Liver (tissue), 9 donors: ENCODE data around the gene MMD2. TPM values are rescaled to one million over a fixed set of nuclear protein-coding genes. Genes with fewer than 3 reads are reported as not detected.

ENCODE experiments used
- DNase-seq: peaks from one replicate; pipeline ENCODE4 v3.0.0-alpha.2; 2017; ENCODE audit warnings: low spot score
- H3K27ac ChIP-seq, 2 donors: one replicate each; pipeline ENCODE4 v1.7.0; 2013; ENCODE audit warnings: inconsistent platforms in 2 of 2, low read length in 2 of 2, control low read depth in 1 of 2, low read depth in 1 of 2, mild to moderate bottlenecking in 1 of 2
- H3K27me3 ChIP-seq, 4 donors: one replicate each; pipeline versions ENCODE4 v1.6.1 to v1.7.0; 2013; ENCODE audit warnings: low read length in 3 of 4, inconsistent platforms in 1 of 4, mild to moderate bottlenecking in 1 of 4, moderate library complexity in 1 of 4; ENCODE audit not compliant: control insufficient read depth in 4 of 4, insufficient read depth in 4 of 4
- H3K36me3 ChIP-seq, 4 donors: one replicate each; pipeline versions ENCODE4 v1.6.1 to v1.7.0; 2013; ENCODE audit warnings: low read length in 3 of 4, mild to moderate bottlenecking in 3 of 4, low read depth in 1 of 4, moderate library complexity in 1 of 4; ENCODE audit not compliant: control insufficient read depth in 4 of 4, insufficient read depth in 3 of 4
- H3K4me1 ChIP-seq, 4 donors: one replicate each; pipeline versions ENCODE4 v1.6.1 to v1.7.0; 2013; ENCODE audit warnings: low read length in 3 of 4, mild to moderate bottlenecking in 3 of 4, moderate library complexity in 1 of 4; ENCODE audit not compliant: control insufficient read depth in 4 of 4, insufficient read depth in 4 of 4
- H3K4me3 ChIP-seq, 3 donors: one replicate each; pipeline versions ENCODE4 v1.6.1 to v1.7.0; 2013; ENCODE audit warnings: low read length in 3 of 3, control low read depth in 1 of 3, low read depth in 1 of 3, mild to moderate bottlenecking in 1 of 3
- H3K9ac ChIP-seq, 2 donors: one replicate each; pipeline ENCODE4 v1.7.0; 2013; ENCODE audit warnings: low read length in 2 of 2, mild to moderate bottlenecking in 2 of 2, moderate library complexity in 2 of 2, control low read depth in 1 of 2, low read depth in 1 of 2
- H3K9me3 ChIP-seq, 4 donors: one replicate each; pipeline versions ENCODE4 v1.6.1 to v1.7.0; 2013; ENCODE audit warnings: low read length in 3 of 4; ENCODE audit not compliant: control insufficient read depth in 4 of 4
- CTCF ChIP-seq: fragments of 150-350 bp; IDR thresholded peaks from 2 replicates; pipeline ENCODE4 v1.5.1; 2017; ENCODE audit warnings: improper control_type of control experiment, low read depth, low read length; ENCODE audit not compliant: missing input control
- EGR1 ChIP-seq, 2 donors: IDR thresholded peaks; 2 replicates each; pipeline ENCODE4 v1.6.1; 2016 to 2018; ENCODE audit warnings: antibody characterized with exemption in 2 of 2, low read depth in 2 of 2
- FOXA1 ChIP-seq: IDR thresholded peaks from 2 replicates; pipeline ENCODE4 v1.6.1; 2016; ENCODE audit warnings: antibody characterized with exemption
- GABPA ChIP-seq, 2 donors: IDR thresholded peaks in 1 of 2; conservative IDR thresholded peaks in 1 of 2; 2 replicates each; pipeline ENCODE4 v1.6.1; 2016; ENCODE audit warnings: antibody characterized with exemption in 2 of 2, mild to moderate bottlenecking in 1 of 2, moderate library complexity in 1 of 2
- HNF4A ChIP-seq, 2 donors: conservative IDR thresholded peaks; 2 replicates each; pipeline ENCODE4 v1.6.1; 2016; ENCODE audit warnings: antibody characterized with exemption in 2 of 2, mild to moderate bottlenecking in 2 of 2
- HNF4G ChIP-seq: IDR thresholded peaks from 2 replicates; pipeline ENCODE4 v1.6.1; 2016; ENCODE audit warnings: antibody characterized with exemption
- JUND ChIP-seq, 2 donors: IDR thresholded peaks; 2 replicates each; pipeline ENCODE4 v1.6.1; 2016; ENCODE audit warnings: antibody characterized with exemption in 2 of 2
- NR2F2 ChIP-seq: IDR thresholded peaks from 2 replicates; pipeline ENCODE4 v1.6.1; 2016; ENCODE audit warnings: antibody characterized with exemption
- RAD21 ChIP-seq, 2 donors: IDR thresholded peaks; 2 replicates each; pipeline ENCODE4 v1.6.1; 2016; ENCODE audit warnings: antibody characterized with exemption in 2 of 2, mild to moderate bottlenecking in 2 of 2
- REST ChIP-seq: IDR thresholded peaks from 2 replicates; pipeline ENCODE4 v1.6.1; 2016; ENCODE audit warnings: antibody characterized with exemption, mild to moderate bottlenecking
- SP1 ChIP-seq: IDR thresholded peaks from 2 replicates; pipeline ENCODE4 v1.6.1; 2018; ENCODE audit warnings: antibody characterized with exemption, mild to moderate bottlenecking
- TAF1 ChIP-seq: conservative IDR thresholded peaks from 2 replicates; pipeline ENCODE4 v1.6.1; 2016; ENCODE audit warnings: antibody characterized with exemption, mild to moderate bottlenecking
- YY1 ChIP-seq: IDR thresholded peaks from 2 replicates; pipeline ENCODE4 v1.6.1; 2016; ENCODE audit warnings: antibody characterized with exemption, mild to moderate bottlenecking
- ZBTB33 ChIP-seq: IDR thresholded peaks from 2 replicates; pipeline ENCODE4 v1.6.1; 2016; ENCODE audit warnings: antibody characterized with exemption
- WGBS: extraction: QIAGEN DNeasy Blood & Tissue Kit; methylation state at CpG from one replicate; pipeline ENCODE4 v1.1.7; 2013; 5-methylcytosine and 5-hydroxymethylcytosine counted together
- polyA plus RNA-seq, 2 donors: library from polyadenylated mRNA; stranded (reverse) in 1 of 2; unstranded in 1 of 2; fragments of 200-250 nt in 1 of 2; fragments of >200 nt in 1 of 2; fragmentation: Nextera tagmentation in 1 of 2; extraction: Ambion mirVana in 1 of 2; gene quantifications; one replicate each; pipeline versions ENCODE4 v1.2.1 to v1.2.3, GENCODE V29; 2013 to 2015
- total RNA-seq, 2 donors: library from RNA; depleted of rRNA; stranded (reverse); fragments of >200 nt; gene quantifications; one replicate each; pipeline ENCODE4 v1.2.3, GENCODE V29; 2014
- donor health status: healthy.
- donor health status: healthy.
- donor health status: healthy.
- donor health status: healthy.
- donor health status: healthy.

MMD2 gene
- total and polyA plus RNA-seq, 4 donors, result not detected

GRCh38 chr7:4929005-4929404 is 30.0 kb downstream of the MMD2 start:
- no peak overlapping the region for H3K27ac ChIP-seq
- H3K9me3 ChIP-seq, result no peaks in the 10 kb centered on the region
- no peak overlapping the region for H3K9ac ChIP-seq
- no peaks in the 10 kb centered on the region for H3K36me3 ChIP-seq
- DNase-seq, result no peak
- H3K27me3 ChIP-seq, result peaks cover 0 to 3% (median 0%) of the 10 kb centered on the region in 4 donors
- no peak for TF ChIP-seq HNF4A (conservative IDR thresholded peaks at IDR 0.05)
- TF ChIP-seq JUND (IDR thresholded peaks at IDR 0.05), result no peak
- TF ChIP-seq HNF4G, result no peak
- TF ChIP-seq REST, result no peak
- TF ChIP-seq SP1, result no peak
- TF ChIP-seq FOXA1, result no peak
- TF ChIP-seq RAD21 (IDR thresholded peaks at IDR 0.05), result no peak
- no peak for TF ChIP-seq ZBTB33
- no peak for TF ChIP-seq TAF1
- no peak for TF ChIP-seq NR2F2
- no peak for TF ChIP-seq CTCF
- no peak for TF ChIP-seq EGR1 (IDR thresholded peaks at IDR 0.05; ENCODE audit: low read depth in 2 of 2)
- TF ChIP-seq GABPA (IDR thresholded peaks at IDR 0.05 in 1 of 2, conservative IDR thresholded peaks at IDR 0.05 in 1 of 2), result no peak
- no peaks in the 10 kb centered on the region for H3K4me1 ChIP-seq
- WGBS, result 84% methylated on average over 8 of the region's 8 CpGs
- no peak overlapping the region for H3K4me3 ChIP-seq

- Histone ChIP-seq H3K9me3 (no peaks in the 10 kb centered on the region), H3K27me3 (peaks cover 0 to 3% (median 0%) of the 10 kb centered on the region in 4 donors), H3K4me3 (no peak overlapping the region), H3K9ac (no peak overlapping the region), H3K4me1 (no peaks in the 10 kb centered on the region), H3K36me3 (no peaks in the 10 kb centered on the region), H3K27ac (no peak overlapping the region)
- TF ChIP-seq ZBTB33 (no peak), NR2F2 (no peak), GABPA (IDR thresholded peaks at IDR 0.05 in 1 of 2, conservative IDR thresholded peaks at IDR 0.05 in 1 of 2) (no peak), REST (no peak), YY1 (no peak), HNF4G (no peak), TAF1 (no peak)
- DNase-seq, result no peak
- WGBS, result 85% methylated on average over 2 of the region's 2 CpGs
Measured at GRCh38 chr7:4928445-4928844, 30.5 kb downstream of the MMD2 start.
